WERI-Rb-1 (cell line): ENCODE results near the gene MARCO.

ENCODE experiments used
- DNase-seq: peaks from one replicate; pipeline ENCODE4 v3.0.0-alpha.2; 2020
- H3K27ac ChIP-seq: fragments of 250-450 bp; sonication (Bioruptor Pico); 2 replicates; pipeline ENCODE4 v1.5.1; 2020; ENCODE audit warnings: mild to moderate bottlenecking, moderate library complexity
- H3K27me3 ChIP-seq: fragments of 250-450 bp; sonication (Bioruptor Pico); 2 replicates; pipeline ENCODE4 v1.5.1; 2021; ENCODE audit warnings: mild to moderate bottlenecking, low read depth, moderate library complexity; ENCODE audit not compliant: insufficient read depth, severe bottlenecking
- H3K36me3 ChIP-seq: fragments of 250-450 bp; sonication (Bioruptor Pico); 2 replicates; pipeline ENCODE4 v1.5.1; 2020; ENCODE audit warnings: mild to moderate bottlenecking, moderate library complexity
- H3K4me3 ChIP-seq: 2 replicates; pipeline ENCODE4 v1.5.1; 2011; ENCODE audit warnings: low read depth, mild to moderate bottlenecking, control low read depth, low read length
- H3K9me3 ChIP-seq: fragments of 250-450 bp; sonication (Bioruptor Pico); 2 replicates; pipeline ENCODE4 v1.5.1; 2021; ENCODE audit warnings: mild to moderate bottlenecking, moderate library complexity; ENCODE audit not compliant: severe bottlenecking
- CTCF ChIP-seq: IDR thresholded peaks from 2 replicates; pipeline ENCODE4 v1.5.1; 2011; ENCODE audit warnings: low read depth, mild to moderate bottlenecking, control low read depth, inconsistent platforms, low read length

The MARCO gene

GRCh38 chr2:118932949-118933348, 9.0 kb upstream of the MARCO start:
- TF ChIP-seq CTCF: no peak
- peaks cover 6% of the 10 kb centered on the region for H3K9me3 ChIP-seq
- no peaks in the 10 kb centered on the region for H3K27me3 ChIP-seq
- H3K27ac ChIP-seq: no peak overlapping the region
- H3K4me3 ChIP-seq: no peak overlapping the region
- no peaks in the 10 kb centered on the region for H3K36me3 ChIP-seq
- no peak for DNase-seq

- Histone ChIP-seq H3K27me3 (no peaks in the 10 kb centered on the region), H3K36me3 (no peaks in the 10 kb centered on the region), H3K9me3 (peaks cover 6% of the 10 kb centered on the region), H3K27ac (no peak overlapping the region), H3K4me3 (no peak overlapping the region)
- TF ChIP-seq CTCF: no peak
- no peak for DNase-seq
Observed at GRCh38 chr2:118936306-118936705, 5.7 kb upstream of the MARCO start.

- no peak for TF ChIP-seq CTCF
- Histone ChIP-seq H3K9me3 (peaks cover 6% of the 10 kb centered on the region), H3K4me3 (no peak overlapping the region), H3K36me3 (no peaks in the 10 kb centered on the region), H3K27ac (no peak overlapping the region), H3K27me3 (no peaks in the 10 kb centered on the region)
- no peak for DNase-seq
Observed at GRCh38 chr2:118936936-118937335, 5.1 kb upstream of the MARCO start.

- Histone ChIP-seq H3K27me3 (no peaks in the 10 kb centered on the region), H3K4me3 (no peak overlapping the region), H3K36me3 (no peaks in the 10 kb centered on the region), H3K9me3 (peaks cover 3% of the 10 kb centered on the region), H3K27ac (no peak overlapping the region)
- TF ChIP-seq CTCF: no peak
- no peak for DNase-seq
Observed at GRCh38 chr2:118937817-118938216, 4.2 kb upstream of the MARCO start.

- DNase-seq: no peak
- Histone ChIP-seq H3K4me3 (no peak overlapping the region), H3K27me3 (no peaks in the 10 kb centered on the region), H3K9me3 (no peaks in the 10 kb centered on the region), H3K36me3 (no peaks in the 10 kb centered on the region), H3K27ac (no peak overlapping the region)
- no peak for TF ChIP-seq CTCF
Observed at GRCh38 chr2:118939994-118940393, 2.0 kb upstream of the MARCO start.

GRCh38 chr2:118940486-118941120, 1.4 kb upstream of the MARCO start:
- Histone ChIP-seq H3K9me3 (no peaks in the 10 kb centered on the region), H3K27me3 (no peaks in the 10 kb centered on the region), H3K4me3 (no peak overlapping the region), H3K27ac (no peak overlapping the region), H3K36me3 (no peaks in the 10 kb centered on the region)
- TF ChIP-seq CTCF: no peak
- no peak for DNase-seq
